Vagina (tissue), 2 donors: ENCODE results near the gene CBFA2T3. TPM values are rescaled to one million over a fixed set of nuclear protein-coding genes. Genes with fewer than 3 reads are reported as not detected.

ENCODE experiments used
- DNase-seq, 2 donors: peaks; one replicate each; pipeline ENCODE4 v3.0.0-alpha.2; 2017; ENCODE audit errors: extremely low spot score in 2 of 2
- H3K27ac ChIP-seq: fragments of 200-600 bp; sonication (generic); one replicate; pipeline ENCODE4 v1.5.1; 2019
- H3K27me3 ChIP-seq: fragments of 200-600 bp; sonication (generic); one replicate; pipeline ENCODE4 v1.5.1; 2019
- H3K36me3 ChIP-seq, 2 donors: fragments of 200-600 bp; sonication (generic); one replicate each; pipeline ENCODE4 v1.5.1; 2017 to 2019
- H3K4me1 ChIP-seq: fragments of 200-600 bp; sonication (generic); one replicate; pipeline ENCODE4 v1.5.1; 2019
- H3K4me3 ChIP-seq, 2 donors: fragments of 200-600 bp; sonication (generic); 1 replicate in 1 of 2; 2 replicates in 1 of 2; pipeline ENCODE4 v1.5.1; 2016 to 2019
- H3K9me3 ChIP-seq: fragments of 200-600 bp; sonication (generic); one replicate; pipeline ENCODE4 v1.5.1; 2019
- POLR2A ChIP-seq, 2 donors: fragments of 450-650 bp; IDR thresholded peaks; one replicate each; pipeline ENCODE4 v1.6.1; 2017; ENCODE audit warnings: antibody characterized with exemption in 2 of 2, mild to moderate bottlenecking in 2 of 2, moderate library complexity in 2 of 2
- POLR2AphosphoS5 ChIP-seq, 2 donors: sonication (generic); formaldehyde crosslinking; IDR thresholded peaks; one replicate each; pipeline ENCODE4 v1.9.0; 2017; ENCODE audit warnings: antibody characterized with exemption in 2 of 2, mild to moderate bottlenecking in 2 of 2, low read depth in 1 of 2; ENCODE audit not compliant: insufficient read depth in 1 of 2
- intact Hi-C: fragments of 100-400 bp; cut with DNase I; formaldehyde crosslinking; loops from one replicate; pipeline ENCODE4 v1.15.1; 2023
- total RNA-seq: library from RNA; depleted of rRNA; stranded (reverse); fragments of >200 nt; gene quantifications from one replicate; pipeline ENCODE4 v1.2.3, GENCODE V29; 2016
- TF ChIP-seq, protein P1 (sequence below), 3 experiments: fragments of 450-650 bp in 2 of 3; fragments of 200-600 bp in 1 of 3; sonication (generic) in 1 of 3; IDR thresholded peaks; one replicate each; pipeline ENCODE4 v1.5.1; 2017 to 2019; ENCODE audit warnings: antibody characterized with exemption in 3 of 3, mild to moderate bottlenecking in 2 of 3, moderate library complexity in 2 of 3

CBFA2T3 gene
- total RNA-seq, 1 donor from 2014 or later, result 2.7 TPM

DNA sequence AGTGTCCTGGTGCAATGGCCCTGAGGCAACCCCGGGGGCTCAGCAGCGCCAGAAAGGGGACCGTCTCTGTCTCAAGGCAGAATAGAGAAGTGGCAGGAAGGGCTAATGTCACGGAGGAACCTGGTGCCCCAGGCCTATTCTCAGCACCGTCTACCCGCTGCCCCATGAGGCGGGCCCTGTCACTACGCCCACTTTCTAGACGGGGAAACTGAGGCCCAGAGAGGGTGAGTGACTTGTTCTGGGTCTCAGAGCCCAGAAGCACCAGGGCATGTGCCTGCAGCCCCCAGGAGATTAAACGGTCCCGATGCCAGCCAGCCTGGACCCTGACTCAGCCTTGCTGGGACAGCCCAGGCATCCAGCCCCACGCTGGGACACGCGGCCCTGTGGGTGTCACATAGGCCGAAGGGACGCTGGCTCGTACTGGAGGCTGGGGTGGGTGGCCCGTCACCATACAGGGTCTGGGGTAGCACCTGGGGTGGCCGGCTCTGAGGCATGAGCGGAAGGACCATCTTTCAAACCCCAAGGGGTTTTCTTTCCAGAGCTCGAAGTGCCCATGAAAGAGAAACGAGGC lies 70.4 kb downstream of the CBFA2T3 start:
- Histone ChIP-seq H3K27ac (no peak overlapping the region), H3K36me3 (no peaks in the 10 kb centered on the region), H3K27me3 (no peaks in the 10 kb centered on the region), H3K4me3 (no peak overlapping the region), H3K9me3 (no peaks in the 10 kb centered on the region), H3K4me1 (no peaks in the 10 kb centered on the region)
- DNase-seq, result no peak
- intact Hi-C loops, result no loop called here
- TF ChIP-seq POLR2AphosphoS5 (IDR thresholded peaks at IDR 0.05; ENCODE audit: insufficient read depth in 1 of 2, low read depth in 1 of 2) (no peak), POLR2A (IDR thresholded peaks at IDR 0.05) (no peak)
- TF ChIP-seq, protein P1, sequence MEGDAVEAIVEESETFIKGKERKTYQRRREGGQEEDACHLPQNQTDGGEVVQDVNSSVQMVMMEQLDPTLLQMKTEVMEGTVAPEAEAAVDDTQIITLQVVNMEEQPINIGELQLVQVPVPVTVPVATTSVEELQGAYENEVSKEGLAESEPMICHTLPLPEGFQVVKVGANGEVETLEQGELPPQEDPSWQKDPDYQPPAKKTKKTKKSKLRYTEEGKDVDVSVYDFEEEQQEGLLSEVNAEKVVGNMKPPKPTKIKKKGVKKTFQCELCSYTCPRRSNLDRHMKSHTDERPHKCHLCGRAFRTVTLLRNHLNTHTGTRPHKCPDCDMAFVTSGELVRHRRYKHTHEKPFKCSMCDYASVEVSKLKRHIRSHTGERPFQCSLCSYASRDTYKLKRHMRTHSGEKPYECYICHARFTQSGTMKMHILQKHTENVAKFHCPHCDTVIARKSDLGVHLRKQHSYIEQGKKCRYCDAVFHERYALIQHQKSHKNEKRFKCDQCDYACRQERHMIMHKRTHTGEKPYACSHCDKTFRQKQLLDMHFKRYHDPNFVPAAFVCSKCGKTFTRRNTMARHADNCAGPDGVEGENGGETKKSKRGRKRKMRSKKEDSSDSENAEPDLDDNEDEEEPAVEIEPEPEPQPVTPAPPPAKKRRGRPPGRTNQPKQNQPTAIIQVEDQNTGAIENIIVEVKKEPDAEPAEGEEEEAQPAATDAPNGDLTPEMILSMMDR (IDR thresholded peaks at IDR 0.05), result no peak

DNA sequence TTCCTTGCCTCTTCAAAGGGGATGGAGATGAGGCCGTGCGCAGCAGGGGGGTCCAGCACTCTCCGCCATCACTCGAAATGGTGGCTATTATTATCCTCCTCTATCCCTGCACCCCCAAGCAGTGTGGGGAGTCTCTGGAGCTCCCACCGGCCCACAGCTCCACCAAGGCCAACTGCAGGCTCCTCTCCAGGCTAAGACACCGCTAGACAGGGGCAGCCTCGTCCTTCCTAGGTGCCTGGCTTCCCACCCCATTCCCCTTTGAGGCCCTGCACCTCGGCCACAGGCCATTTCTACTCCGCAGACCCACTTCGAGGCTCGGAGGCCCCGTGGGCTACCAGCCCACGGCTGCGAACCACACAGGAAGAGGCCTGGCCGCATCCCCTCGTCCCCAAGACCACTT lies 71.0 kb downstream of the CBFA2T3 start:
- intact Hi-C loops, result no loop called here
- Histone ChIP-seq H3K4me3 (no peak overlapping the region), H3K27me3 (no peaks in the 10 kb centered on the region), H3K36me3 (no peaks in the 10 kb centered on the region), H3K4me1 (no peaks in the 10 kb centered on the region), H3K27ac (no peak overlapping the region), H3K9me3 (no peaks in the 10 kb centered on the region)
- DNase-seq, result no peak
- TF ChIP-seq POLR2A (IDR thresholded peaks at IDR 0.05), result no peak
- TF ChIP-seq, protein P1 (IDR thresholded peaks at IDR 0.05), result no peak
- no peak for TF ChIP-seq POLR2AphosphoS5 (IDR thresholded peaks at IDR 0.05; ENCODE audit: insufficient read depth in 1 of 2, low read depth in 1 of 2)

GRCh38 chr16:88905563-88905962 lies 71.4 kb downstream of the CBFA2T3 start:
- intact Hi-C loops, result no loop called here
- Histone ChIP-seq H3K4me1 (no peaks in the 10 kb centered on the region), H3K36me3 (no peaks in the 10 kb centered on the region), H3K9me3 (no peaks in the 10 kb centered on the region), H3K27ac (no peak overlapping the region), H3K27me3 (no peaks in the 10 kb centered on the region), H3K4me3 (no peak overlapping the region)
- TF ChIP-seq, protein P1 (IDR thresholded peaks at IDR 0.05), result no peak
- no peak for TF ChIP-seq POLR2AphosphoS5 (IDR thresholded peaks at IDR 0.05; ENCODE audit: insufficient read depth in 1 of 2, low read depth in 1 of 2)
- TF ChIP-seq POLR2A (IDR thresholded peaks at IDR 0.05), result no peak
- DNase-seq, result no peak

GRCh38 chr16:88904676-88905365 lies 72.2 kb downstream of the CBFA2T3 start:
- DNase-seq, result no peak
- no peaks in the 10 kb centered on the region for H3K27me3 ChIP-seq
- H3K9me3 ChIP-seq, result no peaks in the 10 kb centered on the region
- intact Hi-C loops, result no loop called here
- no peaks in the 10 kb centered on the region for H3K36me3 ChIP-seq
- TF ChIP-seq POLR2AphosphoS5 (IDR thresholded peaks at IDR 0.05; ENCODE audit: insufficient read depth in 1 of 2, low read depth in 1 of 2), result no peak
- TF ChIP-seq POLR2A (IDR thresholded peaks at IDR 0.05), result no peak
- TF ChIP-seq, protein P1 (IDR thresholded peaks at IDR 0.05), result no peak
- H3K4me3 ChIP-seq, result no peak overlapping the region
- H3K27ac ChIP-seq, result no peak overlapping the region
- no peaks in the 10 kb centered on the region for H3K4me1 ChIP-seq

- DNase-seq, result no peak
- TF ChIP-seq POLR2A (IDR thresholded peaks at IDR 0.05) (no peak), POLR2AphosphoS5 (IDR thresholded peaks at IDR 0.05; ENCODE audit: insufficient read depth in 1 of 2, low read depth in 1 of 2) (no peak)
- TF ChIP-seq, protein P1 (IDR thresholded peaks at IDR 0.05), result no peak
- Histone ChIP-seq H3K9me3 (no peaks in the 10 kb centered on the region), H3K4me1 (no peaks in the 10 kb centered on the region), H3K27ac (no peak overlapping the region), H3K27me3 (no peaks in the 10 kb centered on the region), H3K4me3 (no peak overlapping the region), H3K36me3 (no peaks in the 10 kb centered on the region)
- intact Hi-C loops, result no loop called here
Observed at GRCh38 chr16:88903267-88903666, 73.7 kb downstream of the CBFA2T3 start.
